Stimulated activated CD4-positive, alpha-beta T cell treated with anti-CD3 and anti-CD28 coated beads, Interleukin-4, amount 100 ng/mL, for 1 hour (primary cell): ENCODE measurements around the gene SYTL3.
"Not testable (repeated sequence)": the region's sequence is repeated elsewhere in the genome, so short reads cannot be mapped to it uniquely, and the experiment has no call there.

ENCODE experiments used
- DNase-seq: peaks from one replicate; pipeline ENCODE4 v3.0.0-alpha.2; 2020

The SYTL3 gene

DNA sequence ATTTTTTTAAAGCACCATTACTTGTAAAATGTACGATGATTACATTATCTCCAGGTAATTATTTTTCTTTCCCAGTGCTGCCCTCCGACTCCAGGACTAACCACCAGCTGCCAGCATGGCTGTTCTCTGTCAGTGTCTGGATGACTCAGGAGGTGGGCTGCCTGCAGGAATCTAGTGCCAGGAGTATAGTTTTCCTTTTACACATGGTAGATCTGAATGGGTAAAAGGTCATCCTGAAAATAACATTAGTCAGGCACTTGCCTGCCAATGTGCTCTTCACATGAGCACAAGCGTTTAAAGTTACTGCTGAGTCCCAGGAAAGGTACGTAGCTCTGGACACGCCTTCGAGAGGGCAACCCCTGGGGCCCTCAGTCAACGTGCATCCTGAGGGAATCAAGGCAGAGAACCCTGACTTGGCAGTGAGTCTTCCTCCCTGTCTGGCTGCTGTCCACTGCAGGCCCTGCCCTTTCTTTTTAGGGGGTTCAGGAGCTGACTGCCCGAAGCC, 7.7 kb upstream of the SYTL3 start:
- no peak for DNase-seq

DNA sequence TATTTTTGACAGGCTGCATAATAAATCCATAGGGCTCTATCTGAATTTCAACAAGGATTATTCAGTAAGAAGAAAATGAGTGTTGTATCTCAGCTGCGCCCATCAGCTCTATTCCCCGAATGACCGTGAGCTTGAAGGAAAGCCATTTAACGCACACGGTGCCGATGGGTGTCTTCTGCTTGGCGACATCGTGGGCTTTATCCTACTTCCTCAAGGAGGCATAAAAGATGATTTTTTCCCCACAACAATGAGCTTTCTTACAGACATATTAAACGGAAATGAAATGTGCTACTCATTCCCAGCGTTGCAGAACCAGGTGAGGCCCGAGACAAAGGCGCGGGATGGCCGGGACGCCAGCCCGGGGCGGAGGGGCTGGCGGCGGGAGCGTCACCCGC, 6.0 kb upstream of the SYTL3 start:
- DNase-seq, result no peak

DNA sequence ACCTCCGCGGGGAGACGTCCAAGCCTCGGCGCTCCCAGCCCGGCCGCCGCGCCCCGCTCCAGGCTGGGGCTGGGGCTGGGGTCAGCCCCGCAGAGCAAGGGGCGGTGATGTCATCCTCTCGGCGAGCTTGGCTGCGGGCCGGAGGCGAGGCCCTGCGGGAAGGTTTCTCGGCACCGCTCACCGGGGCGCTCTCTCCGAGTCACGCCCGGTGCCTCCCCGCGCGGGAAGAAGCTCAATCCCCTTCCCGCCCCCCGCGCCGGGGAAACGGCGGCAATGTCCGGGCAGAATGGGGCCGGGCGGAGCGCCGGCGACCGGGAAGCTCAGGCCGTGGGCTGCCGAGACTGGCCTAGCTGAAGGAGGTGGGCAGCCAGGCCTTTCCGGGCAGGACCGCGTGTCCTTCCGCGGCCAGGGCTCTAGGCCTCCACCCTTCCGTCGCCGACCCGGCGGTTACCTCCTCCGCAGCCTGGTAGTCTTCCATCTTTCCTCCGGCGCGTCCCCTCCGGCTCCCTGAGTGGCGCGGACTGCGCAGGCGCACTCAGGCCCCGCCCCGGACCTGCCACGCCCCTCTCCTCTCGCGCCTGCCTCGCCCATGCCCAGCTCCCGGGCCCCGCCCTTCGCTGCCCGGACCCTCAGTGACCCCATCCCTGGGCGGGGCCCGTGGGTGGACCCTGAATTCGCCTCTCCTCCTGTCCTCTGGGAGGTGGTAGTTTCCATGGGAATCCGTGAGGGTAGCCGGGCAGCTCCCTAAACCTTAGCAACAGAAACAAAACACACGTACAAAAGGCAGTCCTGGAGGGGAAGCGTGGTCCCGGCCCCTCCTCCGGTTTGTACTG, 5.4 kb upstream of the SYTL3 start, which contains the start of gene DYNLT1:
TSS of gene DYNLT1 (minus strand) at position 513 of the 833 bp plus-strand sequence. CDS start at position 478, 35 bp downstream.
- DNase-seq, result peak; percentile 88

DNA sequence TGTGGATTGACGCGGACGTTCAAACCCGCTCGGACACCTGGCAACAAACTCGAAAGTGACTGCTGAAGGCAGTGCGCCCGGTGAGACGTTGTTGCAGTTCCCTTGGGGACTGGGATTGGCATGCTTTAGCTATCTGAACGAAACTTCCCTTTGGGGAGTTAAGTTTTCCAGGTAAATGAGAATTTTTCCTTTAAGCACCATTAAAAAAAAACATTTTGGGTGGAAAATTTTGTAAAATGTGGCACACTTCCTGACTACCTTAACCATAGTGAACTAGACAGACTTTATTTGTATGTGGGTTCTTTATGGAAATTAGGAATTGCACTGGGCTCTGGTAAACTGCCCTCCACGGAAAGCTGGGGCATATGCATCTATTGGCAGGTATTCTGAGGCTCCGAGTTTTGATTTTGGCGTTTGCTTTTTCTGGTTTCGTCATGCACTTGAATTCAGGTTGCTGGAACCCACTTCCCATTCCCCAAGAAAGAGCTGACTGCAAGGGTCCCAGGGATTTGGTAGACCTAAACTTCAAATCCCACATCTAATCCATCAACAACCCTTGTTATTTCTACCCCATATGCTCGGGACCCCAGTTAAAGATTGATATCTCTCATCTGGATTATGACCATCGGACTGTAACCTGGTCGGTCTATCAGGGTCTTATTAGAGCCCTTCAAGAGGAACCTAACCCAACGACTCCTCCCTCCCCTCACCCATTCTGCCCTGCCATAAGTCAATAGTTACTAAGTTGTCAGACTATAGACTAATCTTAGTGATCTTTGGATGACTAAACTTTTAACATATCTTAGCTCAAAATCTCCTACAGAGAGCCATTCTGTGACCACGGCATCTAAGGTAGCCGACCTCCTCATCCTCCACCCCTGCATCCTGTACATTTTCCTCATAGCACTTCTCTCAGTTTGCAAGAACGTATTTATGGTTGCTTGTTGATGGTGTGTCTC, 4.5 kb upstream of the SYTL3 start:
- no peak for DNase-seq

DNA sequence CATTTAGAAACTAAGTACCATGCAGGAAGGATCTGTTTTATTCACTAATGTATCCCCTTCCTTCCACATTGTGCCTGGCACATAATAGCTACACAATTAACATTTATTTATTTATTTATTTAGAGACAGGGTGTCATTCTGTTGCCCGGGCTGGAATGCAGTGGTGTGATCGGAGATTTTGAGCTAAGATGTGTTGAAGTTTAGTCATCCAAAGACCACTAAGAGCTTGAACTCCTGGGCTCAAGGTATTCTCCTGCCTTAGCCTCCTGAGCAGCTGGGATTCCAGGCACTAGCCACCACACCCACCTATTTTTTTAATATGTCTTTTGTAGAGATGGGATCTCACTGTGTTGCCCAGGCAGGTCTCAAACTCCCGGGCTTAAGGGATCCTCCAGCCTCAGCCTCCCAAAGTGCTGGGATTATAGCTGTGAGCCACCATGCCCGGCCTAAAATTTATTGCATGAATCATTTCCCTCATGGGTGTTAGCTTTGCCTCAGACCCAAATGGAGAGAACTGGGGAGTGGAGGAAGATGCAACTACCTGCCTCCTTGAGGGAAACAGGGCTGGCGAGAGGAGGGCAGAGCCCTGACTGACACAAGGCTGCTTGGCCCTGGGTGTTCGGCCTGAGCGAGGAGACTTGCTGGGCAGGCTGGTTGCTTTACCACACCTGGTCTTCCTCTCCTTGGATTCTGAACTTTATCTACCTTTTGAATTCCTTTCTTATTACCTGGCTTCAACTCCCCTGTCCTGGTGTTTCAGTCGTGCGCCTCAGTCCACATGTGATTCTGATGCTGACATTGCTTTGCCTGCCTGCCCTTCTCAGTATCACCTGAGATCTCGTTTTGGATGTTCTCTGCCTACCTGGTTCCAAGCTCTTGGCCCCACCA, 3.6 kb upstream of the SYTL3 start:
- no peak for DNase-seq

DNA sequence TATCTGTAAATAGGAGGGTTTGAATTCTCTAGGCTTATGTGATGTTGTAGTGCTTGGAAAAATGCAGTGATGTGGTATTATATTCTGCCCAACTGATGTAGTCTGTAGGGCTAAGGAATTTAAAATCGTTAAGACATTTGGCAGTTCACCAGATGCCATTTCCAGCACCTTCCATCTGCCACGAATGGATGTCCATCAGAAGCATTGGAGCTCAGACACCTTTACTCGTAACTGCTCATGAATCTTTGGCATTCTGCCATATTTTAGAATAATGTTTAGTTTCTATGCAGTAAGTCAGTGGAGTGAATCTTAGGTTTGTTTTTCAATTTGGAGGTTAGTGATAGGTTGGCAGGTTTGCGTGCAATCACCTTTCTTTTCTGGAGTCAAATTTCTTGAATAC, 2.4 kb upstream of the SYTL3 start:
- no peak for DNase-seq

DNA sequence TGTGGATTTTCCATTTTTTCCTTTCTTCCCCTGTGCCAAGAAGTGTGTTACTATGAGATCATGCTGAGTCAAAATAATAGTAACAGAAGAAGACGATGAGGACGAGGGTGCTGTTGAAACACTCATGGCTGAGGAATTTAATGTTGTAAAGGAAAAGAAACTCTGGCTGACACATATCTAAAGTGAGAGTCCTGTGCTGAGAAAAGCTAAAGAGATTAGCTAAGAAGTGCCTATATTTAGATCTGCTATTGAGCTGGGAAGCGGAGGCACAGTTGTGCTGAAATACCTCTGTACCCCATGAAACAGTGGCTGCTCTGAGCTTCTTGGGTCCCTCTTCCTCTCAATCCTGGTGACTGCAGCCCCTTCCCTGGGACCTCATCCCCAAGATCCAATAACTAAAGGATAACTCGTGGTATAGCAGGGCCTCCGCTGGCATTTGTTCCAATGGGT, 1.1 kb upstream of the SYTL3 start:
- DNase-seq, result no peak

DNA sequence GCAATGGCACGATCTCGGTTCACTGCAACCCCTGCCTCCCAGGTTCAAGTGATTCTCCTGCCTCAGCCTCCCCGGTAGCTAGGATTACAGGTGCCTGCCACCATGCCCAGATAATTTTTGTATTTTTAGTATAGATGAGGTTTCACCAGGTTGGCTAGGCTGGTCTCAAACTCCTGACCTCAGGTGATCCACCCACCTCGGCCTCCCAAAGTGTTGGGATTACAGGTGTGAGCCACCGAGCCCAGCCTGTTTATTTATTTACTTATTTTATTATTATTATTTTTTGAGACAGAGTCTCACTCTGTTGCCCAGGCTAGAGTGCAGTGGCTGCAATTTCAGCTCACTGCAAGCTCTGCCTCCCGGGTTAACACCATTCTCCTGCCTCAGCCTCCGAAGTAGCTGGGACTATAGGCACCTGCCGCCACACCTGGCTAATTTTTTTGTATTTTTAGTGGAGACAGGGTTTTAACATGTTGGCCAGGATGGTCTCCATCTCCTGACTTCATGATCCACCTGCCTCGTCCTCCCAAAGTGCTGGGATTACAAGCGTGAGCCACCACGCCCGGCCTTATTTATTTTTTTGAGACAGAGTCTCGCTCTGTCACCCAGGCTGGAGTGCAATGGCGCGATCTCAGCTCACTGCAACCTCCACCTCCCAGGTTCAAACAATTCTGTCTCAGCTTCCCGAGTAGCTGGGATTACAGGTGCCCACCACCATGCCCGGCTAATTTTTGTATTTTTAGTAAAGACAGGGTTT, 2.3 kb downstream of the SYTL3 start:
- DNase-seq, result not testable (repeated sequence)

DNA sequence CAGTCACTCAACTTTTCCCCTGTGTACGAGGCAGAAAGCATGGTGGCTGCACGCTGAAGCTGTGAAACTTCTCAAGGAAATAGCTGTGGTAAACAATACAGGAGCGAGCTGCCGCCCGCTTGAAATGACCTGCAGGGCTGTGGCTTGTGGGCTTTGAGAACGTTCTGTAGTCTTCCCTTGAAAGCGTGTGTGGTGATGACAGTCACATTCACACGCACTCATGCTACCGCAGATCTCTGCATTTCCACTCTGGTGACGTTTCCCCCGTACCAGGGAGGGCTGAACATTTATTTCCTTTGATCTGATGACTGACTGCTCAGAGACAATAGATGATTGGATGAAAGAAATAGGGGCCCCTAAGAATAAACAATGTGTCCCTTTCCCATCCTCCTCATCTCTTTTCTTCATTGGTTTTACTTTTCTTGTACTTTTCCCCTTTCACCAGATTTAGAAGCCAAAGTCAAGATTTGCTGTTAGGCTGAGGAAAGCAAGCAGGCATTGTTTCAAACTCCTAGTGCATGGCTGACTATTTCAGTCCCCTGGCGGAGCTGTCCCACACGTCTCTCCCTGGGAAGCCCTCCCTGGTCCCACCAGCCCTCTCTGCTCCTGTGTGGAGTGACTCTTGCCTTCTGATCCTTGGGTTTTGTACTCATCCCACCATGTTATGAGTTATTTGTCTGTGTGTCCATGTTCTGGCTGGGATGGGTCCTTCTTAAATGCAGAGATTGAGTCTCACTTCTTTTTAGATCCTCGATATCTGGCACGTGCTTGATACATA, 3.9 kb downstream of the SYTL3 start:
- DNase-seq, result peak; percentile 74

DNA sequence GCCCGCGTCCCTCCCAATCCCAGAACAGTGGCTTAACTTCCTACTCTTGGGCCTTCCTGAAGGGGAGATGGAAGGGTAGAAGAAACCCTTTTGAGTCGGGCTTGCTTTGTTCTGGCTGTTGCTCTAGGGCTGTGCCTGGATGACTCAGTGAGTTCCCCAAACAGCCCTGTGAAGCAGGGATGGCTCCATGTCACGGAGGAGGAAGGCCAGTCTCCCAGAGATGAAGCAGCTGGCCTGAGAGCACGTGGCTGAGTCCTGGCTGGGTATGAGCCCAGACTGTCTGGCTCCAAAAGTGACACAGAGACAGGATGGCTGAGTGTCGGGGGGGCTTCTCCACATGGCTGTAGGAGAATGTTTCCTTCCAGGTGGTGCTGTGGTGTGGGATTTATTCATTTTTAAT, 4.6 kb downstream of the SYTL3 start:
- no peak for DNase-seq

DNA sequence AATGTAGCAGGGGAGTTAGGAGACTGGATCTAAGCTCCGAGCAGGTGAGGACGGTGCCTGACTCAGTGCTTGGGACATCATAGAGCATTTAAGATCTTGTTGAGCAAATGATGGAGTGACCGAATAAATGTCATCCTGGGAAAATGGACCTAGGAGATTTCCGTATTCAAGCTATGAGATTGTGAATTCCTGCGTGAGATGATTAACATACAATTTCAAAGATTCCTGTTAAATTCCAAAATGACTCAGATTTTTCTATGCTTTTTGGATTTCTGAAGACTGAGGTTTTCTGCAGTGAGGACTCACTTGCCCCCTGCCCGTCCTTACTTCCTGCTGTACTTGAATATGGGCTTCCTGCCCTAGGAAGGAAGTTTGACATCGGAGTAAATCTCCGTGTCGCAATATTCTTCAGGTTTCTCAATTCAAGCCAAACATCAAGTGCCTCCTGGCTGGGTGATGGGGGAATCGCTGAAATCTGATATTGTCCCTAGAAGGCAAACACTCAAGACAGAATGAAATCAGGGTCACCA, 5.2 kb downstream of the SYTL3 start:
- DNase-seq, result no peak

DNA sequence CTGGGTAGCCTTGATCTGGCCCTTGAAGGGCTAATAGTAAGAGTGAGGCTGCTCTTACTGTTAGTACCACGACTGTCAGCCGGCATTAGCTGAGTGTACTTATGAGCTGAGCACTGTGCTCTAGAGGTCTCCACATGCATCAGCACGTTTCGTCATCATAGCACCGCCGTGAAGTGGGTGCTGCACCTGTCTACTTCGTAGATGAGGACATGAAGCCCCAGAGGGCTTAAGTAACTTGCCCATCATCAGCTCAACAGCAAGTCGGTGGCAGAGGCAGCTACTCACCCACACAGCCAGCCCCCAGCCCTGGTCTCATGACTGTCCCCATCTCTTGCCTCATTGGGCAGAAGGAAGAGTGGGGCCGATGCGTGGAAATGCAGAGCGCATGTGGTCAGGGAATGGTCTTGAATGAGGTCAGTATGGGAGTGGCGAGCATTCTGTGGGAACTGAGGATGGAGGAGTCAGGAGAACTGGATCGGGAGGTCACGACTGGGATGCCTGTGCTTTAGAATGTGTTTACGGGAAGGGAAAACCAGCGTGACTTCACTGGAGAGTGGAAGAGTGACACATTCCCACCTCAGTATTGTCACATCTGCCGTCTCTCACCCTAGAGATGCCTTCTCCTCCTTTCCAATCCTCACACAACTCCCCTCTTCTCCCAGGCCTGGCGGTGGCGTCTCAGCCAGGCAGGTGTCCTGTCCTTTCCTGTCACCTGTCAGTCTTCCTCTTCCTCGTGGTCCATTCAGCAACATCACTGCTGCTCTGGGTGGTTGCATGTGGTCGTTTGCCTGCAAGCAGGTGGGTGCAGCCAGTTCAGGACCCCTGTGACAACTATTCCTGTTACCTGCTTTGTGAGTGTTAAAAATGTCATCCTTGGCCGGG, 6.0 kb downstream of the SYTL3 start:
- no peak for DNase-seq

DNA sequence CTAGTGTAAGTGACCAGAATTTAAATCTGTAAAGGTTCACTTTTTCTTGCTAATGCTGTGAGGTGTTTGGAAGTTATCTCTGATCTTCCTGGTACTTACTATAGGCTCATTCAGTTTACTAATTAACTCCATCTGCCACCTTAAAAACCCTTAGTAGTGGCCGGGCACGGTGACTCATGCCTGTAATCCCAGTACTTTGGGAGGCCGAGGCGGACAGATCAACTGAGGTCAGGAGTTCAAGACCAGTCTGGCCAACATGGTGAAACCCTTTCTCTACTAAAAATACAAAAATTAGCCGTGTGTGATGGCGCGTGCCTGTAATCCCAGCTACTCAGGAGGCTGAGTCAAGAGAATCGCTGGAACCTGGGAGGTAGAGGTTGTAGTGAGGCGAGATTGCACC, 7.1 kb downstream of the SYTL3 start:
- not testable (repeated sequence) for DNase-seq

DNA sequence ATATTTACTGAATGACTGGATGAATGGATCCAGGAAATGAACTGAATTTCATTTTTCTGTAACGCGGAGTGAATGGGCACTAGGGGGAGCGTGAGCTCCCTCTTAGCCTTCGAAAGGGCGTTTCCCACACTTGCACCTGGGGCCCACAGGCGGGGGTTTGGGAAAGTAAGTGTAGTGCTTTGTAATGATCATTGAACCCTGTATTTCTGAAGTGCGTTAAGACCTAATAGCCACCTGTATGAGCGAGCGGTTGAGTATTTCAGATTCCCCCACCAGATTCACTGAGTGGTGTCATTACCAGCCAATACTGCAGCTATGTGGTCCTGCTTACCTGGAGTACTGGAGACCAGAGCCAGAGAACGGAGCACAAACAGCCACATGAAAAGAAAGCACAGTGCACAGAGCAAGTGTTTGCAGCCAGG, 10.5 kb downstream of the SYTL3 start:
- peak; percentile 45 for DNase-seq

DNA sequence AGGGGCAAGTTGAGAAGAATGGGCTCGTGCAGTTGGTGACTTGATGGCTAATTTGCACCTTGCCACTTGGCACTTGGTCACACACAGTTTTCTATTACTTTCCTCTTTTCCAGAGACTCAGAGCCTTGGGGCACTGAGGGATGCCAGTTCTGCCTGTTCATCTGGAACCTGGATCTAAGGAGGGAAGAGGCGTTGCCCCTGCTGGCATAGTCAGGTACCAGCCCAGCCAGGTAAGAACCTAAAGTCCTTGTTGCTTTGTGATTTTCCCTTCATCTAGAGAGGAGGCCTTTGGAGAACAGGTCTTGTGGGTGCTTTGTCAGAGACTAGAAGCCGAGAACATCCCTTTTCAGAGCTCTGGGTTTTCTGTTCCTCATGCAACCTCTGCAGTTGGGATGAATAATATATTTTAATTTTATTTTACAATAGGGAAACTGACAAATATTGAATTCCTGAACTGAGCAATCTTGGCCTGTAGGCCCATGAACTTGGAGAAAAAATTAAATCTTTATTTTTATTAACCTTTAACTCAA, 11.4 kb downstream of the SYTL3 start:
- DNase-seq, result no peak

DNA sequence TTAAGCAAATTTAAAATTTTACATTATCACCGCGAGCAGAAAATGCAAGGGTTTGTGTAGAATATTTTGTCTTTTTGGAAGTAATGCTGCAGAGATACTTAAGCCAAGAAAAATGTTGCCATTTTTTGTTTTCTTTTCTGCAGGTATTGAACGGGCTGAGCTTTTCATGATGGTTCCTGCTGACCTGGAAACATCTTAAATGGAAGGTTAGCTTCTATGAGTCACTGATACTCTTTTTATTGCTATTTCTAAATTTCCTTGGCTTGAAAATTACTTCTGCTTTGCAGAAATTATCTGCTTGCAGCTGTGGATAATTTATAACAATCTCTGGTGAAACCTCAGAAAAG, 12.7 kb downstream of the SYTL3 start:
- DNase-seq, result no peak

DNA sequence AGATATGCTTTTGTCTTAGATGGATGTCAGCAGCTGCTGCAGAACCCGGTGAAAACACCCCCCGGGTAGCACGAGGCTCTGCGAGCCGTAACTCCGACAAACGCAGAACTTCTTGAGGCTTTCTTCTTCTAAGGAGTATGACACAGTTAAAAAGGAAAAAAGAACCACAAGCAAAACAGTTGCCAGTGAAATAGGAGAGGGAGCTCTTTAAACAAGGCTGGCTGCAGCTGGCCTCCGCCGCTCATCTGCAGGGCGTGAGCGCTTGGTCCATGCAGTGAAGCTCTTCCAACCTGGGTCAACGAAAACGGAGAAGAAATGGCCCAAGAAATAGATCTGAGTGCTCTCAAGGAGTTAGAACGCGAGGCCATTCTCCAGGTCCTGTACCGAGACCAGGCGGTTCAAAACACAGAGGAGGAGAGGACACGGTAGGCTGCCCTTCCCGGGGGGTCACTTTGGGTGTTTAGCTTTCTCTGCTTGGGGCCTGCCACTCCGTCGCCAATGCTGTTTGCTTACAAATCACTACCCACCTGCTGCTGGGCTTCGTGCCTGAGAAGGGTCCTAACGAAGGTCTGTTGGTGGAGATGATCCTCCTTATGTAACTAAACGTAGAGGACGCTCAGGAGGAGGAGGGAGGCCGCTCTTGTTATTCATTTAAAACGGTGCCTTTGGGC, 13.2 kb downstream of the SYTL3 start:
- no peak for DNase-seq

DNA sequence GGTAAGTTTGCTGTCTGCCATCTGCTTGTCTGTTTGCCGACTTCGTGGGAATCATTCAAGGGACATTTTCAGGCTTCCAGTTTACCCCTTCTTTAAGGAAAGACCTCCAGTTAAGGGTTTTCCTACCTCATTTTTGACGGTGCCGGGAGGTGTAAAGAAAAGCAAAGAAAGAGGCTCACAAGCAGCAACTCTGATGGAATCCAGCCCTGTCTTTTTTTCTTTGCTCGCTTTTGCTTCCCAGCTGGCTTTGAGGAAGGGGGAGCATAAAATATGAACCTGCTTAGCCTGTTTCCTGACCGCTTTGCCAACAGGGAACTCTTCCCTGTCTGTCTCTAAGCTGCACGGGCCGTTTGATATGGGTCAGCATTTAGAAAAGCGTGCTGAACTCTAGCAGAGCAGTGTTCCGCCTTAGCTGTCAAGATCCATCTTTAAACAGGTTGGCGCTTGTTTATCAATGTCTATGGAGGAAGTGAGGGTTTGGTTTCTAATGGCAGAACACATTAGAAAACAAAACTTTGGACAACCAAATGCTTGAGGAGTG, 13.8 kb downstream of the SYTL3 start:
- DNase-seq, result no peak
